ENCODE results near the gene MCFD2.

GRCh38 chr2:46915281-46915810 lies at the start of gene MCFD2:
- TF ChIP-seq POLR2A (IDR thresholded peaks at IDR 0.05; ENCODE audit: low read length) = no peak
- TF ChIP-seq GATA1 (IDR thresholded peaks at IDR 0.05; ENCODE audit: low read depth, low read length) = no peak
